ENCODE data around the gene PRMT7. TPM values are rescaled to one million over a fixed set of nuclear protein-coding genes. Genes with fewer than 3 reads are reported as not detected.

PRMT7 gene, protein sequence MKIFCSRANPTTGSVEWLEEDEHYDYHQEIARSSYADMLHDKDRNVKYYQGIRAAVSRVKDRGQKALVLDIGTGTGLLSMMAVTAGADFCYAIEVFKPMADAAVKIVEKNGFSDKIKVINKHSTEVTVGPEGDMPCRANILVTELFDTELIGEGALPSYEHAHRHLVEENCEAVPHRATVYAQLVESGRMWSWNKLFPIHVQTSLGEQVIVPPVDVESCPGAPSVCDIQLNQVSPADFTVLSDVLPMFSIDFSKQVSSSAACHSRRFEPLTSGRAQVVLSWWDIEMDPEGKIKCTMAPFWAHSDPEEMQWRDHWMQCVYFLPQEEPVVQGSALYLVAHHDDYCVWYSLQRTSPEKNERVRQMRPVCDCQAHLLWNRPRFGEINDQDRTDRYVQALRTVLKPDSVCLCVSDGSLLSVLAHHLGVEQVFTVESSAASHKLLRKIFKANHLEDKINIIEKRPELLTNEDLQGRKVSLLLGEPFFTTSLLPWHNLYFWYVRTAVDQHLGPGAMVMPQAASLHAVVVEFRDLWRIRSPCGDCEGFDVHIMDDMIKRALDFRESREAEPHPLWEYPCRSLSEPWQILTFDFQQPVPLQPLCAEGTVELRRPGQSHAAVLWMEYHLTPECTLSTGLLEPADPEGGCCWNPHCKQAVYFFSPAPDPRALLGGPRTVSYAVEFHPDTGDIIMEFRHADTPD
- 10 to 100 TPM; 60.4 to 62.8 TPM for total RNA-seq

DNA sequence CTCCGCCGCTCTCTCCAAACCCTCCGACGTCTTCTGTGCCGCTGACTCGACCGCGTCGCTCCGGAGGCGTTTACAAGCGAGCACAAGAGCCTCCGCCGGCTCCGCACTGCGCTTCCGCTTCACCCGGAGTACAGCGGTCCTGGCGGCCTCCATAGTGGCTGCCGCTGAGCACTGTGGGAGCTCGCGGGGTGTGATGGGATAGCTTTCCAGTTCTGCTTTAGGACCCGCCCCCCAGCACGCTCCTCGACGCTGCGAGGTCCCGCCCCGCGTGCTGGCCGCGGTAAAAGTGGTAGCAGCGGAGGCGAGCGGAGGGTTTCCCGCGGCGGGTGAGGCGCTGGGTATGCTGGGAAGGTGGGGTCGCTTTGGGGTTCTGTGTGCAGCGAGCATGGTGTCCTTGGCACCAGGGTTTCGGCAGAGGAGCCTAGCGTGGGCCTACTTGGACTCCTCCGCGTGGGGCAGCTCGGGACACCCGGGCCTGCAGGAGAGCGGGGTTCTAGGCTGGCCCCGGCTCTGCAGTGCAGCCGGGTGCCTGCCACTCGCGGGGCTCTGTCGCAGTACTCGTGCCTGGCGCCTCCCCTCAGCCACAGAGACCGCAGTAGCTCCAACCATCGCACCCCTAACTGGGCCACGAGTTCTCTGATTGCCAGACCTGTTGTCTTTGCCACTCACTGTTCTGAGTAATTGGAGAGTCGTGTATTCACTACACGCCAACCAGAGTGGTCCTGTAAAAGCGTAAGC is at the start of gene PRMT7, which contains the start of gene SLC7A6OS:
TSS of gene PRMT7 (plus strand) at position 246 of the 738 bp plus-strand sequence. CDS start 4,961 bp downstream, outside the sequence.
TSS of gene SLC7A6OS (minus strand) at position 173 of the 738 bp plus-strand sequence. CDS start at position 153, 20 bp downstream.
- intact Hi-C loops (cut with micrococcal nuclease): loop anchor here (1.0 to 2.0 kb wide), 5 partner anchors 8 to 226 kb away; partner anchors contain the start of genes NFATC3 and PLA2G15

DNA sequence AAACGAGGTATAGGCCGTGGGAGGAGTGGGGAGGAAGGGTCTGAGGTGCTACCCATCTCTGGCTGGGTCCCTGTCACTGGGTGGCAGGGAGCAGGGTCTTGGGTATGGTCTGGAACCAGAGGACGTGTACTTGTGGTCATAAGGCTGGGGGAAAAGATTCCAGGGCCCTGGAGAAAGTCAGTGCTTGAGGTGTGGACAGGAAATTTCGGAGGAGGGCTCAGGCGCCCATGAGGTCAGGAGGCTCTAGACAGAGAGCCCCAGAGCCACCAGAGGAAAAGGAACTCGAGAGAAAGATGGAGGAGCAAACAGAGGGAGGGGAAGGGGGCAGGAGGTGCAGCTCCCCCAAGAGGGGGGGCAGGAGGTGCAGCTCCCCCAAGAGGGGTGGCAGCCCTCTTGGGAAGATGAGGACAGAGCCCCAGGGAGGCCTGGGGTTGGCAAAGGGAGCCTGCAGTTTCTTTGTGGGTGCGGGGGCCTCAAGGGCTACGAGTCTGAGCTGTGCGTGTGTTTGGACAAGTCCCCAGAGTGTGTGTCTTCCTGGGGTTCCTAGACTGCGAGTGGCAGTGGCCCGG is 47.2 kb upstream of the PRMT7 start:
- H3K9me3 Mint-ChIP-seq: no peaks in the 10 kb centered on the region
- ChIA-PET CTCF (interaction anchor here (0.8 to 9.2 kb wide), 31 partner anchors 9 to 282 kb away, joined by 3 to 571 read pairs (median 7); partner anchors contain the start of genes ESRP2, NFATC3, PLA2G15 and PRMT7), POLR2A (interaction anchor here (0.6 to 5.0 kb wide), 21 partner anchors 9 to 179 kb away, joined by 3 to 45 read pairs (median 4); partner anchors contain the start of genes NFATC3, PLA2G15, PRMT7 and SLC7A6OS)
- H3K27ac Mint-ChIP-seq: peak overlapping the region; percentile 95
- peaks cover 37% of the 10 kb centered on the region for H3K4me1 Mint-ChIP-seq (ENCODE audit: low read depth)
- intact Hi-C loops (cut with micrococcal nuclease): loop anchor here (1.0 to 10.0 kb wide), 2 partner anchors 93 to 181 kb away; partner anchors contain the start of gene SMPD3
- H3K4me3 Mint-ChIP-seq: peak overlapping the region; percentile 96
- DNase-seq: no peak
- peaks cover 19% of the 10 kb centered on the region for H3K36me3 Mint-ChIP-seq
- no peaks in the 10 kb centered on the region for H3K27me3 Mint-ChIP-seq

More for the DNA sequence above, at the start of gene PRMT7, which contains the start of gene SLC7A6OS:
- DNase-seq: peak; percentile 96
- H3K27ac Mint-ChIP-seq: peak within 1 kb of the TSS; percentile 93
- peak within 1 kb of the TSS; percentile 89 for H3K4me3 Mint-ChIP-seq
- H3K4me1 Mint-ChIP-seq (ENCODE audit: low read depth): peaks cover 52% of the 10 kb centered on the region
- POLR2A ChIA-PET: interaction anchor here (0.7 to 2.4 kb wide), 18 partner anchors 10 to 819 kb away, joined by 3 to 45 read pairs (median 4); partner anchors contain the start of gene SLC7A6
- peaks cover 30% of the 10 kb centered on the region for H3K36me3 Mint-ChIP-seq
- H3K9me3 Mint-ChIP-seq: no peaks in the 10 kb centered on the region
- H3K27me3 Mint-ChIP-seq: no peaks in the 10 kb centered on the region
- CTCF ChIA-PET: interaction anchor here (0.6 to 4.1 kb wide), 14 partner anchors 9 to 210 kb away, joined by 3 to 106 read pairs (median 5); partner anchors contain the start of gene SLC7A6

DNA sequence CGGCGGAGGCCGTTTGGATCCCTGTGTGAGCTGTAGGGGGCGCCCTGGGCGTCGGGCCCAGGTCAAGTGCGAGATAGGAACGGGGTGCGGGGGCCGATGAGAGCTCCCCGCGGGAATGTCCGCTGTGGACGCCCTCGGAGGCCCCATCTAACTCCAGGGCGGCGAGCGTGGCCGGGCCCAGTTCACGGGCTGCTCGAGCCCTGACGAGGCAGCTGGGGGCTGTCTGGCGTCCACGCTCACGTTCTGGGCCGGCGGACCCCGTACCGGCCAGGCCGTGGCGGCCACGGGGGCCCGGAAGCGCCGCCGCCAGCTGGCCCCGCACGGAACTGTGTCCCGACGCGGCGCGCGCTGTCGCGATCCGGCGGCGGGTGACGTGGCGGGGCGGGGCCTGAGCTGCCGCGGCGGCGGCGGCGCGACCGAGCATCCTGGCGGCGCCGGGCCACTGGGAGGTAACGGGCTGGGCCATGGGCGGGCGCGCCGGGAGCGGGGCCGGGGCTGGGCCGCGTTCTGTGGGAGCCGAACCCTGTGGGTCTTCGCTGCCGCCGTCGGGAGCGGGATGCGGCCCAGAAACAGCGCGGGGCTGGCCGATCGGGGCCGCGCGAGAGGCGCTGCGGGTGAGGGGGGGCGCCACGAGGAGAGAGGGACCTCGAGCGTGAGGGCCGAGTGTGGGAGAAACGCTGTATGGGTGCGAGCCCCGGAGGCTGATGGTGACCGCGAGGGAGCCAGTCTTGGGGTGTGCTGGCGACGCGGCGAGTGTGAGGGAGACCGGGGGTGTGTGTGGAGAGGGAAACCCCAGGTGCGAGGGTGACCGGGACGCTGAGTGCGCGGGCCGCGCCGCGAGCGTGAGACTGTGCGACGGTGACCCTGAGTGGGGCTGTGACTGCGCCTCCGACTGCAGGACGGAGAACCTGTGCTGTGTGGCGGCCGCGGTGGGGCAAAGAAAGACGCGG is 46.4 kb upstream of the PRMT7 start, which contains the start of gene SLC7A6:
TSS of gene SLC7A6 (plus strand) at position 399 of the 950 bp plus-strand sequence. CDS start 10,201 bp downstream, outside the sequence.
- peaks cover 24% of the 10 kb centered on the region for H3K36me3 Mint-ChIP-seq
- H3K9me3 Mint-ChIP-seq: no peaks in the 10 kb centered on the region
- ChIA-PET CTCF (interaction anchor here (0.6 to 9.2 kb wide), 33 partner anchors 8 to 705 kb away, joined by 3 to 571 read pairs (median 6); partner anchors contain the start of genes ESRP2, NFATC3, PLA2G15 and PRMT7), POLR2A (interaction anchor here (0.6 to 5.0 kb wide), 21 partner anchors 8 to 179 kb away, joined by 3 to 45 read pairs (median 4); partner anchors contain the start of genes NFATC3, PLA2G15, PRMT7 and SLC7A6OS)
- H3K27me3 Mint-ChIP-seq: no peaks in the 10 kb centered on the region
- DNase-seq: peak; percentile 92
- peaks cover 43% of the 10 kb centered on the region for H3K4me1 Mint-ChIP-seq (ENCODE audit: low read depth)
- H3K4me3 Mint-ChIP-seq: peak within 1 kb of the TSS; percentile 96
- intact Hi-C loops (cut with micrococcal nuclease): loop anchor here (1.0 to 10.0 kb wide), 5 partner anchors 11 to 180 kb away; partner anchors contain the start of genes SLC7A6OS and SMPD3
- H3K27ac Mint-ChIP-seq: peak within 1 kb of the TSS; percentile 95

DNA sequence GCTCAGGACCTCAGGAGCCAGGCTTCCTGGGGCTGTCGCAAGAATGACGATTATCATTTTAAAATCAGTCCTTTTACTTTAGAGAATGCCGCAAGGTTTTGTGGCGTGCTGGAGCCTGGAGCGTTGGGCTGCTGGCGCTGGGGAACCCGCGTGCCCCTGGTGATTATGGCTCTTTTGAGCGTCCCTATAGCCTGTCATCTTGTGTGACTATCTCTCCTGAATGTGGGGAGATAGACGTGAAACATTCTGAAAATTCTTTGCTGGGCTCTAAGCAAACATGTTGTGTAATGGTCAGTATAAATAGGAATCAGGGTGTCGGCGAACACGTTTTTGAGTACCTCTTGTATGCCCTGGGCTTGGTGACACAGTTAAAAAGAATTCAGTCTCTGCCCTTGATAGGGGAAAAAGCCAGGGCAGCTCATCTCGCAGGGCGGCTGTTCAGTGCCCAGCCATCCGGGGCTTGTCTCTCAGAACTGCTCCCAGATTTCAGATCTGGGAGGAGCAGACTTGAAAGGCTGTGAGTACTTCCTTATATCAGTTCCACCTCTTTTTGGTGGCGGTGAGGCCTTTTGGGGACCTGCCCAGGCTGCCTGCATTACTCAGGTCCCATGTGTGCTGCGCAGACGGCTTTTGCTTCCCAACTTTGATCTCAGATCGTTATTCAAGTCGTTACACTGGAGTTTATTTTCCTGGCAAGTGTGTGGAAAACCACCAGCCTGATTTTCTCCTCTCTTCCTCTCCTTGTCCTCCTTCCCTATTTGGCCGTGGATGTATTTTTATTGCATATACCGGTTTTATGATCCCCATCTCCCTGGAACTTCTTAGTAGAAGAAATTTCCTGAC is 45.5 kb upstream of the PRMT7 start:
- peak overlapping the region; percentile 96 for H3K4me3 Mint-ChIP-seq
- peaks cover 52% of the 10 kb centered on the region for H3K4me1 Mint-ChIP-seq (ENCODE audit: low read depth)
- peaks cover 25% of the 10 kb centered on the region for H3K36me3 Mint-ChIP-seq

DNA sequence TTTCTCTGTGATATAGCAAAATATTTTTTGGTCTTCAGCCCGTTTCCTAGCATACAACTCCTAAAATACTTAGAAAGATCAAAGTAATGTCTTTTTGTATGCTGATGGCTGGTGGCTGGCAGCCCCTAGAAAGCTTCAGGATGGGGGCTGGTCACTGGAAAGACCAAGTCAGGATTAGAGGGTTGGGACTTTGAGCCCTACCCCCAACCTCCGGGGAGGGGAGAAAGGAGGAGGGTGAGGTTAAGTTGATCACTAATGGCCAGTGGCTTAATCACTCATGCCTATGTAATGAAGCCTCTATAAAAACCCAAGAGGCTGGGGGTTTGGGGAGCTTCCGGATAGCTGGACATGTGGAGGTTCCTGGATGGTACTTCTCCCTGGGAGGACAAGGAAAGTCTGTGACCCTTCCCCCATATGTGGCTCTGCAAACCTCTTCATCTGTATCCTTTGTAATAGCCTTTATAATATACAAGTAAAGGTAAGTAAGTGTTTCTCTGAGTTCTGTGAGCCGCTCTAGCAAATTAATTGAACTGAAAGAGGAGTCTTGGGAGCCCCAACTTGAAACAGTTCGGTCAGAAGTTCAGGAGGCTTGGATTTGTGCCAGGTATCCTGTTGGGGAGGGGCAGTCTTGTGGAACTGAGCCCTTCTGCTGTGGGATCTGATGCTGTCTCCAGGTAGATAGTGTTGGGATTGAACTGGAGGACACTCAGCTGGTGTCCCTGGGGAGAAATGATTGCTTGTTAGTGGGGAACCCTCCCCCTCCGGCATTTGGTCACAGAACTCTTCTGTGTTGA is 43.0 kb upstream of the PRMT7 start:
- peak overlapping the region; percentile 82 for H3K27ac Mint-ChIP-seq
- ChIA-PET CTCF (no interaction called here), POLR2A (interaction anchor here (1.2 to 2.2 kb wide), 2 partner anchors 22 to 43 kb away, joined by 3 to 7 read pairs; partner anchors contain the start of genes PRMT7 and SLC7A6OS)
- intact Hi-C loops (cut with micrococcal nuclease): loop anchor here (10.0 kb wide), 1 partner anchor 177 kb away; the partner anchor contains the start of gene SMPD3
- H3K9me3 Mint-ChIP-seq: no peaks in the 10 kb centered on the region
- peaks cover 71% of the 10 kb centered on the region for H3K4me1 Mint-ChIP-seq (ENCODE audit: low read depth)
- peaks cover 28% of the 10 kb centered on the region for H3K36me3 Mint-ChIP-seq
- DNase-seq: no peak
- H3K4me3 Mint-ChIP-seq: peak overlapping the region; percentile 7
- no peaks in the 10 kb centered on the region for H3K27me3 Mint-ChIP-seq

More for the DNA sequence above, 45.5 kb upstream of the PRMT7 start:
- peak overlapping the region; percentile 85 for H3K27ac Mint-ChIP-seq
- ChIA-PET CTCF (interaction anchor here (1.9 to 6.6 kb wide), 3 partner anchors 25 to 131 kb away, joined by 5 to 237 read pairs (median 106); partner anchors contain the start of genes PRMT7 and SLC7A6OS), POLR2A (interaction anchor here (2.6 to 5.0 kb wide), 3 partner anchors 20 to 46 kb away, joined by 20 to 45 read pairs (median 23); partner anchors contain the start of genes PRMT7 and SLC7A6OS)
- H3K27me3 Mint-ChIP-seq: no peaks in the 10 kb centered on the region
- peak; percentile 73 for DNase-seq
- intact Hi-C loops (cut with micrococcal nuclease): loop anchor here (1.0 to 10.0 kb wide), 4 partner anchors 10 to 180 kb away; partner anchors contain the start of genes SLC7A6OS and SMPD3
- H3K9me3 Mint-ChIP-seq: no peaks in the 10 kb centered on the region

DNA sequence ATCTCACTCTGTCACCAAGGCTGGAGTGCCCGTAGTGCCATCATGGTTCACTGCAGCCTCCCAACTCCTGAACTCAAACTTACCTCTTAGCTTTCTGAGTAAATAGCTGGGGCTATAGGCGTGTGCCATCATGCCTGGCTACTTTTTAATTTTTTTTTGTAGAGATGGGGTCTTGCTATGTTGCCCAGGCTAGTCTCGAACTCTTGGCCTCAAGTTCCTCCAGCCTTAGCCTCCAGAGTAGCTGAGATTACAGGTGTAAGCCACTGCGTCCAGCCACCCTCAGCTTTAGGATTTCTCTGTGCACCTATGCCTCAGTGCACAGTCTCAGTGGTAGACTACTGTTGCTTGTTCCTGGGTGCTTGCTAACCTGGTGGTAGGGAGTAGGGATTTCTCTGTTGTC is 41.0 kb upstream of the PRMT7 start:
- Mint-ChIP-seq H3K27me3 (no peaks in the 10 kb centered on the region), H3K27ac (peak overlapping the region; percentile 93), H3K36me3 (peaks cover 44% of the 10 kb centered on the region), H3K4me1 (ENCODE audit: low read depth) (peaks cover 80% of the 10 kb centered on the region), H3K9me3 (no peaks in the 10 kb centered on the region), H3K4me3 (no peak overlapping the region)
- ChIA-PET POLR2A (interaction anchor here (0.6 kb wide), 1 partner anchor 9 kb away, joined by 3 read pairs; no protein-coding TSS in a partner anchor), CTCF (interaction anchor here (0.6 to 7.8 kb wide), 3 partner anchors 8 to 1344 kb away, joined by 3 to 58 read pairs (median 3); no protein-coding TSS in a partner anchor)
- no peak for DNase-seq
- intact Hi-C loops (cut with micrococcal nuclease): loop anchor here (1.0 to 10.0 kb wide), 4 partner anchors 18 to 1055 kb away; partner anchors contain the start of gene SMPD3

DNA sequence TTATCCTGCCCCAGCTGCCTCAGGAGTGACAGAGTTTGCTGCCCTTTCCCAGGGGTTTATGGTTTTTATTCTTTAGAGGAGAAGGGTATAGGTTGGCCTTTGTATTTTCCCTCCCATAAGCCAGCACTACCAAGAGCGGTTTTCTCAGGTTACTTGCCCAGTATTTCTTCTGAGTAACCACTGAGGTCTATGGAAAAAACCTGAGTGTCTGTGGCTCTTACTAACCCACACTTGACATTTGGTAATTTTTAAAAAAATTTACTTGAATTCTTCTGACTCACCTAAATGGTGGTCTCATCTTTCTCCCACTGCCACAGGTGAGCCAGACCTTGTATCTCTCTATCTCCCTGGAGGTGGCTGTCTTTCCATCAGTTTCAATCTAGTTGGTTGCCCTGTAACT is 40.5 kb upstream of the PRMT7 start:
- DNase-seq: no peak
- intact Hi-C loops (cut with micrococcal nuclease): loop anchor here (1.0 to 10.0 kb wide), 3 partner anchors 17 to 1054 kb away; no protein-coding TSS in a partner anchor
- no peaks in the 10 kb centered on the region for H3K9me3 Mint-ChIP-seq
- peak overlapping the region; percentile 93 for H3K27ac Mint-ChIP-seq
- peaks cover 86% of the 10 kb centered on the region for H3K4me1 Mint-ChIP-seq (ENCODE audit: low read depth)
- peaks cover 45% of the 10 kb centered on the region for H3K36me3 Mint-ChIP-seq
- no peak overlapping the region for H3K4me3 Mint-ChIP-seq
- ChIA-PET POLR2A (interaction anchor here (0.6 kb wide), 1 partner anchor 55 kb away, joined by 3 read pairs; no protein-coding TSS in a partner anchor), CTCF (interaction anchor here (0.6 to 7.8 kb wide), 2 partner anchors 9 to 57 kb away, joined by 3 to 58 read pairs; no protein-coding TSS in a partner anchor)
- no peaks in the 10 kb centered on the region for H3K27me3 Mint-ChIP-seq

Measured in activated CD4-positive, alpha-beta memory T cell treated with anti-CD3 and anti-CD28 coated beads for 36 hours (primary cell).